ENCODE data around the gene MCM6.
"Not testable (repeated sequence)": the region's sequence is repeated elsewhere in the genome, so short reads cannot be mapped to it uniquely, and the experiment has no call there.

MCM6 gene

DNA sequence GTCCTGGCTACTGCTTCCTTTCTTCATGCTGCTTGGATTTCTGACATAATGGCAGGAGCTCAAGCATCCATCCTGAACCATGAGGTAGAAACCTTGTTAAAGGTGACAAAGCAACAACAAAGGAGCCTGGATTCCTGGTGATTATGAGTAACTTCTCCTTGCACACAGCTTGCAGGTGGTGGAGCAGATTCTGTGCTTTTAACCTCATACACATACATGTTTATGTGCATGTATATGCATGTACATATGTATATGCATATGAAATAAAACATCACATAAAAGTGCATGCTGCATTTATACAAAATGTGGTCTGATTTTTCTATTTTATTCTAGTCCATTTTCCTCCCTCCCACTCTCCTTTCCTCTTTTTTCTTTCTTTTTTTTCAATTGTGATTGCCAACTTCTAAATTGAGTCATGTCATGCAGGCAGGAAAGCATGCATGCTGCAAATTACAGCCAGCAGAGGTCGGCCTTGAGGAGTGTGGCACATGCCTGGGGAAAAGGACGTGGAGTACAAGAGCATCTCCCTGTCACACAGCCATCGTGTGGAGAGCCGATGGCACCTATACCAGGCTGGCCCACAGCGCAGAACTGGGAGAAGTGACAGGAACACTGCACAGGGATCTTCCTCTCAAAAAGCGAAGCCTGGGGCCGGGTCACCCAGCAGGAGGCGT, 57.2 kb downstream of the MCM6 start:
- DNase-seq: no peak

DNA sequence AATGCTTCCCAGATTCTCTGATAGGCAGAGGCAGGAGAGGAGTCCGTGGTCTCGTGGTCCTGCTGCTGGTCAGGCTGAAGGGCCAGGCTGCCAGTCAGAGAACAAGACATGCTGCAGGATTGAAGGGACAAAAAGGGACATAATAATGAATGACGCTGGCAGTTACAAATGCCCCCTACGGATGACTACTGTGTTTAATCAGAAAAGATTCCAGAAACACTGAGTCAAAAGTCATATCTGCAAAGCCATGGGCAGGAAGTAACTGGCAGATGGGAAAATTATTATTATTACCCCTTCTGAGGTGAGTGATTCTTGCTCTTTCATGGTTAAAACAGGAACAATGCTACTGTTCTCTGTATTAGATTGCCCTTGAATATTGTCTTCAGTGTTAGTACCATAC, 58.3 kb downstream of the MCM6 start:
- DNase-seq: no peak

DNA sequence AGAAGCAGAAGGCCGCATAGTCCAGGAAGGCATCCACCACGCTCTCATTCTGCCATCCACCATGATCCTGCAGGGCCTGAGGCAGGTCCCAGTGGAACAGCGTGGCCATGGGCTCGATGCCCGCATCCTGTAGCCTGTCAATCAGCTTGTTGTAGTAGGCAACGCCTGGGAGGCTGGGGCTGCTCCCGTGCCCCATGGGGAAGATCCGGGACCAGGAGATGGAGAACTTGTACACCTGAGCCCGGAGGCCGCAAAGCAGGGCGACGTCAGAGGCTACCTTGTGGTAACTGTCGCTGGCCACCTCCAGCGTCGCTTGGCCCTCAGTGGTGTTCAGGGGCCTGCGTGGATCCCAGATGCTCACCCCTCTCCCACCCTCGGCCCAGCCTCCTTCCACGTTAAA, 58.8 kb downstream of the MCM6 start:
- DNase-seq: no peak

DNA sequence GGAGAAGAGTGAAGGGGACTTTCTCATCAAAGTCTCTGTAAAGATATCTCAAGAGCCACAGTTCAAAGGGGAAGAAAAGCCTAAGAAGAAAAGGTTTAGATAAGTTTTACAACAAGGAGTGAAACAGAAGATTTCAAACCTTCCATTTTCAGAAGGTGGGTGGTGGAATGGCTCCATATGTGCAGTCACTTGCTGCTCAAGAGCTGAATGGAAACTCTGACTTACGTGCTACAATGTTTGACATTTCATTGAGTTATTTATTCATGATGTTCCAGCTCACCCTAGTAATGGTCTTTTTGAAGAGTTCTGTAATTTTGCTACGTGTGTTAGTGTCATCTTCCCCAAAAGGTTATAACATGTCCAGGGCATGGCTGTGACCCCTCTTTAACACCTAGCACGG, 61.0 kb downstream of the MCM6 start:
- no peak for DNase-seq

DNA sequence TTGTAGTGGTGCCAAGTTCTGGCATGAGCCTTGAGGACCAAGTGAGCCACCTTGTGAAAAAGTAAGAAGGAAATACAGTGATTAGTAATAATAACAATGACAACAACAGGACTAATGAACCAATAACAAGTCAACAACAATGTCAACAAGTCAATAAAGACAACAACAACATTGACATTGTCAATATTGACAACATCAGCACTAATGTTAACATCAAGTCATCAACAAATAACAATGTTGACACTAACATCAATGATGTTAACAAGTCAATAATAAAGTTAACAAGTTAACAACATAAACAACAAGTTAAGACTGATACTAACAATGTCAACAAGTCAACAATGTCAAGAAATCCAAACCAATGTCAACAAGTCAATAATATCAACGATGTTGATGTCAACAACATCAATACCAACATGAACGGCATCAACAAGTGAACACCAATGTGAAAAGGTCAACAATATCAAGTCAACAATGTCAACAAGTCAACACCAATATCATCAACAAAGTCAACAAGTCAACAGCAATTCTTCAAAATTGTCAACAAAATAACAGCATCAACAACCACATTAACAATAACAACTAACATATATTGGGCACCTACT, 63.2 kb downstream of the MCM6 start:
- no peak for DNase-seq

DNA sequence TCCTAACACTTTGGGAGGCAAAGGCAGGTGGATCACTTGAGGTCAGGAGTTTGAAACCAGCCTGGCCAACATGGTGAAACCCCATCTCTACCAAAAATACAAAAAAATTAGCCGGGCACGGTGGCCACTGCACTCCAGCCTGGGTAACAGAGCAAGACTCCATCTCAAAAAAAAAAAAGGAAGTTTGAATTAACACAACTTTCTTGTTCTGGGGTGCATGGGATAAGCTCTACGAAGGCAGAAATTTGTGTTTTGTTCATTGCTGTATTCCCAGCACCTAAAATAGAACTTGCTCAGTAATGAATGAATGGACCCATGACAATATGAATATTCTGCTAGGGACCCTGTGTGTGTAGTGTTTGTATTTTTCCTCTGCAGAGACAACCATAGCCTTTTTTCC, 68.4 kb downstream of the MCM6 start:
- DNase-seq: not testable (repeated sequence)

DNA sequence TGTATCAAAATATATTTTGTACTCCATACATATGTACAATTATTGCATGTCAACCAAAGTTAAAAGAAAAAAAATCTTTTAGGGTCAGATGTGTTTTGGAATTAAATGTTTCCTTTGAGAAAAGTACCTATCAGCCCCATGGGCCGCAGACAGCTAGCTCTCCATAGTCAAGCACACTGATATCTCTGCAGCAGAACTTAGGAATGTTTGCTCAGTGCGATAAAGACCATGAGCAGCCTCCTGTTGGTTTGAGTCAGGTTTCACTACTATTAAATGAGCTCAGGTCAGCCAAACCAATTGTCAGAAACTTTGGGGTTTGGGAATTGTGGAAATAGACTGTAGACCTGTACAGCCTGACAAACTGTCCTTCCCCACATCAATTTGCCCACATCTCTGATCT, 73.0 kb downstream of the MCM6 start:
- DNase-seq: no peak

DNA sequence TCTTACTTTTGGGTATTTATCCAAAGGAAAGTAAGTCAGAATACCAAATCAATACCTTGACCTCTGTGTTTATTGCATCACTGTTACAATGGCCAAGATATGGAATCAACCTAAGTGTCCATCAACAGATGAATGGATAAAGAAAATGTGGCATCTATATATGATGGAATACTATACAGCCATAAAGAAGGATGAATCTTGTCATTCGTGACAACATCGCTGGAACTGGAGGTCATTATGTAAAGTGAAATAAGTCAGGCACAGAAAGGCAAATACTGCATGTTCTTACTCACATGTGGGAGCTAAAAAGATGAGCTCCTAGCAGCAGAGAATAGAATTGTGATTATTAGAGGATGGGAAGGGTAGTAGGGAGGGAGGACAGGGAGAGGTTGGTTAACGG, 73.9 kb downstream of the MCM6 start:
- no peak for DNase-seq

DNA sequence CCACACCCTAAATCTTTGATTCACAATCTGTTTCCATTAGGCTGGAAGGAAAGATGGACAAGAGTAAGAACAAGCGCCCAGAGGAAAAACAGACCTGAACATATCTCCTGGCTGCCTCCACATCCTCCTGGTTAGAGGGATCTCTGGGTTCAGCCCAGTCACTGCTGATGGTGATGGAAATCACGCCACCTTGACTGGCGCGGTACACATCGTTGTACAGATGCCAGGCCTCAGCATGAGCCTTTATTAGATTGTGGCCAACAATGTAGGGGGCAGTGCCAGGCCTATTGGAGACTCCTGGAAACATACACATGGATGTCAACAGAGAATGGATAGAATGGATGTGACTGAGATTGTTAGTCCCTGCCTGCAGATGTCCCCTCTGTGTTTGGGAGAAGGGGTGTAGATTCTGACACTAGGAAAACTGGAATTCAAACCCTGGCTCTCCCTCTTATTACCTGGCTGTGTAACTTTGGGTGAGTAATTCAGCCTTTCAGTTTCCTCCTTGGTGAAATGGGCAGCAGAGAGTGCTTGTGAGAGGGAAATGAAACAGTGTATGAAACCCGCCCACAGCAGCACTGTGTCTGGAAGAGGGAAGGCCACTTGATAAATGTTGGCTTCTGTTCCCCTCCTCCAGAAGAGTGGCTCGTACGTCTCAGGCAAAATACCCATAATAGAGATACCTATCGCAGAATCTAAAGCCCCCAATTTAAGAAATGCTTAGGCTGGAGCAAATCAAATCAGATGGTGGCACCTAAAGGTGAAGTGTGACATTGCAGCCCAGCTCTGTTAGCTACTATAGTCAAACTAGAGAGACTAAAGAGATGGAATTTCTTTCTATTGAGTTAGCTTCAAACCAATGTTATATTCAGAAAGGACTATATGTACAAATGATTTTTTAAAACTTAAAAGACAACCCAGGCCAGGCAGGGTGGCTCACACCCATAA, 75.5 kb downstream of the MCM6 start:
- DNase-seq: no peak

DNA sequence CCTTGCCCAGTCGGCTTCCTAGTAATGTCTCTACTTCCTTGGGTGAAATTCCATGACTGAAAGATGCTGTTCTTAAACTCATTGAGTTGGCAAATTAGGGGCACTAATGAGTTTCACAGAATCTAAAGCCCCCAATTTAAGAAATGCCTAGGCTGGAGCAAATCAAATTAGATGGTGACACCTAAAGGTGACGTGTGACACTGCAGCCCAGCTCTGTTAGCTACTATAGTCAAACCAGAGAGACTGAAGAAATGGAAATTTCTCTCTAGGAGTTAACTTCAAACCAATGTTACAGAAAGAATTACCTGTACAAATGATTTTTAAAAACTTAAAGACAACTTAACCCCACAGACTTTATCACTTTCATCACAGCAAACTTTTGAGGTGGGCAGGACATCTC, 76.5 kb downstream of the MCM6 start:
- DNase-seq: no peak

DNA sequence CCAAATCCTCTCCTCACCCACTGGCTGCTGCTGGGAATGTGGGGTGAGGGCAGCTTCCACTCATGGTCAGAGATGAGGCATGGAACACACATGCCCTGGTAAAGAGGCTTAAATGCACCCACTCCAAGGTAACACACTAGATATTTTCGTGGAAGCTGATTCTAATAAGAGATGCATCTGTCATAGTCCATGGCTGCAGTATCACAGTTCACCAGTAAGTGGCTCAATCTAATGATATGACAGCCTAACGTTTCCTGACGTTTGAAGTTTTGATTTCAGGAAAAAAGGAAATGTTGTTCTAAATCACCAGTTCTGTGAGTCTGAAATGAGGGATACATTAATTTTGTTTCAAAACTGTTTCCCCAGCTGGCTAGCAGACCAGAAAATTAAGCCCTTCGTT, 77.5 kb downstream of the MCM6 start:
- DNase-seq: no peak

DNA sequence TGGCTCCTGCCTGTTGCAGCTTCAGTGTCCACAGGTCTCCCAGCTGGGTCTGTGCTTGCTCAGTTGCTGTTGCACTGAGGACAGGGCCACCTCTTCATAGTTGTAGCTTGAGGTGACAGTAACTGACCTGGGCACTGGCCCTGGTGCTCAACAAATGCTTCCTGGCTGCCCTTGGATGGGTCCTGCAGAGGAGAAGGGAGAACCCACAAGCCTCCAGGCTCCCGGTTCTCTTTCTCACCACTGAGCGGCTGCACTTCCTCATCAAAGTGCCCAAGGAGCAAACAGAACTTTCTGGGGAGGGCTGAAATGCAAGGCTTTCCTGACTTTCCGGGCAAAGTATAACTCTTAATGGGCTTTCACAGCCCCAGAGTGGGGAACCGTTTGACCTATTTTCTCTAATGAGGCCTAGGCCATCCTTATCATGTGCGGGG, 78.0 kb downstream of the MCM6 start:
- DNase-seq: no peak

DNA sequence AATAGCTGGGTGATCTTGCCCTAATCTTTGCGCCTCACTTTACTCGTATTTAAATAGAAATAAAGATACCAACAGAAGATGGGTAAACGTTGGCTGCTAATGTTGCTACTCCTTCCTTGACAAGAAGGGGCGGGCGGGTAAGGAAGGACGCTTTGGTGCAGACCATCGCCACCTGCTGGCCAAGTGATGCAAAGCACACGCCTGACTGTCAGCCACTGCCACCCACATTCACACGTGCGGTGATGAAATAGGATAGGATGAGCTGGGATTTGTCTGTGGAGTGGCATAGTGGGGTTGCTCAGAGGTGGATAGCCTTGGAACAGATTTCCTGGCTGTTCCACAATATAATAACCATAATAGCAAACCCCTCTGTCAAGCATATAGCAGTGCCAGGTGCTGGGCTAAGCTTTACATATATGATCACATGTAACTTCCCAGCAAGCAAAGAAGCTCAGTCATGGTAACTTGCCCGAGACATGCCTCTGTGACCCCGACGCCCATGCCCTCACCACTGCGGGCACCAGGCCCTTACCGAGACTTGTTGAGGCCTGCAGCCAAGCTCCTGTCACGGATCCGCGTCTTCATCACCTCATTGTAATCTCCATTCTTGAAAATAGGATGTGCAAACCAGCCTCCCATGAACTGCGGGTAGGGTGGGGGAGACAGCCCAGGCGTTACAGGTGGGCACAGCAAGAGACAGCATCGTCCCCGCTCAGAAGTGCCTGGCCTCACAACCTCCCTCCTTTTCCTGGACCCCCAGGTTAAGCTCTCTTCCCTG, 78.6 kb downstream of the MCM6 start:
- peak; percentile 35 for DNase-seq

DNA sequence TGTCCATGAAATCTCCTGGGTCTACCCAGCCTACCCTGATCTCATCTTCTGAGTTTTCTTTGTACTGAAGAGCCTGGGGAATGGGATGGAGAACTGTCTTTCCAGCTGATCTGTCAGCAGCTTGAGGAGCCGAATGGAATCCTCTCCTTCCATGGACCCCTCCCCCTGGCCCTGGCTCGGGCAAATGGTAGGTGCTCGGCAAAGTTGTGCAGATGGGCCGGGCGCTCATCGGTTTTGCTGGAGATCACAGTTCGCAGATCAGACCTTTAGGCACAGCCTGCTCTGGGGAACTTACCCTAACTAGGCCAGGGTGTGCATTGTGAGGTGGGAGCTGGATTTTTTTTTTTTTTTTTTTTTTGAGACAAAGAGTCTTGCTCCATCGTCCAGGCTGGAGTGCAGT, 79.6 kb downstream of the MCM6 start:
- no peak for DNase-seq

DNA sequence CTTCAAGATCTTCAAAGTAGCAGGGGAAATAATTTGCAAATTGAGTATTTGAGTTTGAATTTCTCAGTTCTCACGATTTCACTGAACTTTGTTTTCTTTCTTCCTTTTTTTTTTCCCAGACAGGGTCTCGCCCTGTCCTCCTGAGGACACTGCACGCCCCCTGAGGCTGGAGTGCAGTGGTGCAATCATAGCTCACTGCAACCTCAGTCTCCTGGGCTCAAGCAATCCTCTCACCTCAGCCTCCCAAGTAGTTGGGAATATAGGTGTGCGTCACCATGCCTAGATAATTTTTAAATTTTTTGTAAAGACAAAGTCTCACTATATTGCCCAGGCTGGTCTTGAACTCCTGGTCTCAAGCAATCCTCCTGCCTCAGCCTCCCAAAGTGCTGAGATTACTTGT, 80.6 kb downstream of the MCM6 start:
- not testable (repeated sequence) for DNase-seq

DNA sequence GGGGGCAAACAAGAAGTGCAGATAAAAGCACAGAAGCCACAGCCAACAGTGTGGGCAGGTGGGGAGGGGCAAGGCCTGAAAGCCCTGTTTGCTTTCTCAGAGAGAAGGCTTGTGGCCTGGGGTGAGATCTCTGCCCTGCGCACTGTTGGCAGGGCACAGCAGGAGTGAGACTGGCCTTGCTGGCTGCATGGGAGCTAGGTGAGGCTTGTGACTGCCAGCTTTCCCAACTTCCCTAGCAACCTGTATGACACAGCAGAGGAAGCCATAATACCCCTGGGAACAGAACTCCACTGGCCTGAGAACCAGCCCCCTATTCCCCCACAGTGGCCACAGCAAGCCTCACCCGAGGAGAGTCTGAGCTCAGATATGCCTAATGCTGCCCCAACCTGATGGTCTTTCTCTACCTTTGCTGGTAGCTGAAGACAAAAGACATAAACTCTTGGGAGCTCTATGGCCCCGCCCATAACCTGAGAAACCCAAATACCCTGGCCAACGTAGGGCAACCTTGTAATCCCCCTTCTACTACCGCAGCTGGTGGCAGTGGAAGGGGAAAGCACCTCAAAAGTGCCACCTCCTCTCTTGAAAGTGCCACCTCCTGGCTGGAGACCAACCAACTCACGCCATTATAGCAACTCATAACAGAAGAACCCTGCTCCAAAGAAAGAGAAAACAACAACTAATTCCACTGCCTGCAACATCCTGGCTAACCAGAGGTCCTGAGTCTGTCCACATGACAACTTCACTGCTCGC, 83.7 kb downstream of the MCM6 start:
- no peak for DNase-seq

DNA sequence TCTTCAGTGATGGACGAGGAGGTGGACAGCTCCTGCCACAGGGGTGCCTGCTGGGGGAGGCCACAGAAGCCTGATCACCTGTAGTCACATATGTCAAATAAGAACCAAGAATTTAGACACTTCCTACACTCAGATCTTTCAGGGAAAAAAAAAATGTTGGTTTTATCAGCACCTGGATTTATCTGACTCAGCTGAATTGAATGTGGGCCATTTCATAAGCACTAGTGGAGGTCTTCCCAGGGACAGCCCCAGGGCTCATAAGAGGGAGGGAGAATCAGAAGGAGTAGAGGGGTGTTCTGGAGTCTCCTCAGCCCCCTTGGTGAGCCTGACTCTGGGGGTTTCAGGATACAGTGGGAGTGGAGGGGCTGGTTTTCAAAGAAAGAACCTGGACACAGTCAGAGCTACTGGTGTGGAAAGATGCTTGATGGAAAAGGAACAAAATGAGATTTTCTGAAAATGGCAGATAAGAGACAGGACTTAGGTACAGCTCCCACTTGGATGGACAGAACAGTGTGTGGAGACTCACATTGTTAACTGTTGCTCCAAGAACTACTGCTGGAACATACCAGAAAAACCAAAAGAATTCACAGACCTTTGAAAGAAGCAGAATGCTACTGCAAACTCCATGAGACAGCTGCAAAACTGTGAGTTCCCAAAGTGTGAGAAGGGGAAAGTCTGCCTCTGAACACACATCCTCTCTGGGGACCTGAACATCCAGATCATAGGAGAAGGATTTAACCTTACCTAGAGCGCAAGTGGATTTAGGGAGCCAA, 84.6 kb downstream of the MCM6 start:
- DNase-seq: no peak

DNA sequence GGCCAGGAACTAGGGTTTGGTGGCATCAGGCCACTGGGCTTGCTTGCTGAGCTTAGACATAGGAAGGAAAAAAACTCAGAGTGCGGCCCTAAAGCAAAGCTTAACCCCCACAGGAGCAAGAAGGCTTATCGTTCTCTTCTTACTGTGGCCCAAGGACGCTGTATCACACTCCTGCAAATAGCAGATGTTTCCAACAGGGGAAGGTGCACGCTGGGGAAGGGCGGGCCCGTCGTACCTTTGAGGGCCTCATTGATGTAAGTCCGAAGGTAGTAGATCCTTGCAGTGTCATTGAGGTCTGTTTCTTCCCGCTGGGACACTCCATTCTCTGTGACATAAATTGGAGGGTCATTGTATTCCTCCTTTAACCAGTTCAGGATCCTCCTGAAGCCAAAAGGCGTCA, 85.8 kb downstream of the MCM6 start:
- no peak for DNase-seq

Data from T1000 (cell line).